ENCODE results near the gene TP73.

TP73 gene

GRCh38 chr1:3656450-3657095, 4.3 kb downstream of the TP73 start:
- DNase-seq: no peak

DNA sequence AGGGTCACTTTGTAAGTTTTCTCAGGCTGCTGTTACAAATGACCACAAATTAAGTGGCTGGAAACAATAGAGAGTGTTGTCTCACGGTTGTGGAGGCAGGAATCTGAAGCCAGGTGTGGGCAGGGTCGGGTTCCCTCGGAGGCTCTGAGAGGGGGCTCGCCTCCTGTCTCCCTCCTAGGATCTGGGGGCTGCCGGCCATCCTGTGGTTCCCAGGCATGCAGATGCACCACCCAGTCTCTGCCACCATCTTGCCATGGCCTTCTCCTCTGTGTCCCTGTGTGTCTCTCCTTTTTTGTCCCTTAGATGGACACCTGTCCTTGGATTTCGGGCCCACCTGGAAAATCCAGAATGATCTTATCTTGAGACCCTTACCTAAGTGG, 4.8 kb downstream of the TP73 start:
- no peak for DNase-seq

DNA sequence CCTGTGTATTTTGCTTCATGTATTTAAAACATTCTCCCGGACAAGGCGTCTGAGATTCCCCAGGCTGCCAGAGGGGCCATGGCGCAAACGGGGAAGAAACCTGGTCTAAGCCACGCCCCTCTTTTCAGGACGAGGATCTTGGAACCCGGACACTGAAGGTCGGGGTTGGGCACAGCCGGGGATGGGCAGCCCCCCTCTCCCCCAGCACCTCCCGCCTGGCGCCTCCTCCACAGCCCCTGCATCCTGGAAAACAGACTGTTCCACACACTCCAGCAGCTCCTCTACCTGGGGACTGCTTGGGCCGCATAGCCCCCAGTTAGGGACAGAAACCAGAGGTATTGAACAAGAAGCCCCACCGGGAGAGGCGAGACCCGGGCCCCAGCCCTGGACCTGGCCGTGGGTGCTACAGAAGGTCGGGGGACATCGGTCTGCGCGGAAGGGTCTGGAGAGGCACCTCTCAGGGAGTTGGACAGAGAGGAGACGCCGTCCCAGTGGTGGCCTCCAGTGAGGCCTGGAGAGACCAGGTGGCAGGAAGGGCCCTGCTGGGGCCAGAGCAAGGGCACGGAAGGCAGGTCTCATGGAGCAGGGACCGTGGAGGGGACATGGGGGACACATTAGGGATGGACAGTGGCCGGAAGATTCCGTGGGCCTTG, 5.4 kb downstream of the TP73 start:
- DNase-seq: no peak

DNA sequence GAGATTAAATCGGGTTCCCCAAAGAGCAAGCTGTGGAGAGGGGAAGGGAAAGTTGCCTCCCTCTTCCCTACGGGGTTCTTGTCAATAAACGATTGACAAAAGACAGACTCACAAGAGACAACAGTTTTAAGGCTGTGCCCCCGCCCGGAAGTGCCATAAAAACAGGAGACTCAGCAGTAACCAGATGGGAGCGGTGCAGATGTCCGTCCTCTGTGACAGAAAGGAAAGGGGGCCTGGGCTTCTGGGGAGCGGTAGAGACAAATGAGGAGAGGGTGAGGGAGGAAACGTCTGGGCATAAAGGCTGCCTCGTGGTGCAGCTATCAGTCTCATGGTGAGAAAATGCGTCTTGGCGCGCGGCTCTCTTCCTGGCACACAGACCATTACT, 5.9 kb downstream of the TP73 start:
- no peak for DNase-seq

- no peak for DNase-seq
These were observed 6.8 kb downstream of the TP73 start for GRCh38 chr1:3659093-3659492.

GRCh38 chr1:3660704-3661103, 8.4 kb downstream of the TP73 start:
- no peak for DNase-seq

- DNase-seq: no peak
These were observed 9.3 kb downstream of the TP73 start for GRCh38 chr1:3661631-3662030.

- DNase-seq: no peak
These were observed 9.9 kb downstream of the TP73 start for GRCh38 chr1:3662080-3662671.

GRCh38 chr1:3663999-3664699, 11.8 kb downstream of the TP73 start:
- no peak for DNase-seq

GRCh38 chr1:3664700-3665375, 12.5 kb downstream of the TP73 start:
- no peak for DNase-seq

DNA sequence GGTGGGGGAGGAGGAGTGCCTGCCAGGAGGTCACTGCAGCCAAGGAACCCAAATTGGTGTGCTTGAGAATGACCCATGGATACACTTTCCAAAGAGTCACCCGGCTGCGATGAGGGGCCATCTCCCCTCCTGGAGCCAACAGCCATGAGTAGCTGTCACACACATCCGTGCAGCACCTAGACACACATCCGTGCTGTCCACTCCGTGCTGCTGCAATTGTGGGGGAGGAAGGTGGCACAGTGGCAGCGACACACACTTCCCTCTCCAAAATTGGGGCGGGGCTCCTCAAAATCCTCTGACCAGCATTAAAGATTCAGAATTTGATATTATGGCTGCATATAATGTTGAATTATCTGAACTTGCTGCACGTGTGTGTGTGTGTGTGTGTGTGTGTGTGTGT, 15.8 kb downstream of the TP73 start:
- DNase-seq: no peak

DNA sequence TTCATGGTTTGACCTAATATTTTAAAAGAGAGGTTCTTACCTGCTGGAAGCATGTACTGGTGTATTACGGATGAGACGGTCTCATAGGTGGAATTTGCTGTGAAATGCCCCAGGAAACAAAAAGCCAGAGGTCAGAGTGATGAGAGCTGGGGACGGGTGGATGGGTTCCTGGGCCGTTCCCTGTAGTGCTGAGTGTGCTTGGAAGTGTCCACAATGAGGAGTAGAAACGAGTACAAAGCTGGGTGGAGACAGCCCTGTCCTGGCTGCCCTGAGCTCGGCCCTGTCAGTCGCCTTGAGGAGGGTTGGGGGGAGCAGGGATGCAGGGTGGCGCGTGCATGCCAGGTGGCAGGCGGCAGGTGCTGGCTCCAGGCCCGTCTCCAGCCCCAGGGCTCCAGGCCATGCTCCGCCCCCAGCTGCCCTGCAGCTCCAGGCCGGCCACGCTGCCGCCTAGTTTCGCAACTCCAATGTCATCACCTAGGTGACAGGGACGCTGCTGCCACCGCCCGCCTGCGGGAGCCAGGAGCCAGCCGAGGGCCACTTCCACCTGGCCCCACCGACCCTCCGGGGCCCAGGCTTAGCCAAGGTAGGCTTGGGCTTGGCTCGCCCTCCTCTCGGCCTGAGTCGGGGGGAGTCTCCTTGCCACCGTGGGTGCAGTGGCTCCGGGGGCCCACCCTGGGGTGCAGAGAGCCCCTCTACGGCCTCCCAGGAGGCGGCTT, 16.4 kb downstream of the TP73 start:
- DNase-seq: no peak

GRCh38 chr1:3669421-3669821, 17.1 kb downstream of the TP73 start:
- no peak for DNase-seq

DNA sequence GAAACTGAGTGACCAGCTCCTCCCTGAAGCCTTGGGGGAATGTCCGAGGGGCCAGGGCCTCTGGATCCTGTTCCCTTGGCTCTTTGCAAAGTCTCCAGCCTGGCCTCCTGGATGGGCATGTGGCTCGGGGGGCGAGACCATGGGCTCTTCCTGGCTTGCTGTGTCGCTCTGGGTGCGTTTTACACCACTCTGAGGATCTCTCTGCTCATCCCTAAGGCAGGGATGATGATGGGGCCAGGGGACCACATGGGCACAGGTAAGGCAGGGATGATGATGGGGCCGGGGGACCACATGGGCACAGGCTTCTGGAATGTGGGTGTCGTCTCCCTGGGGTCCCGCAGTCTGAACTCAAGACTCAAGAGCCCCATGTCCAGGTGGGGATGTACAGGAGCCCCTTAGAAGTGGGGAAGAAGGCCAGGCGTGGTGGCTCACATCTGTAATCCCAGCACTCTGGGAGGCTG, 17.7 kb downstream of the TP73 start:
- DNase-seq: no peak

GRCh38 chr1:3670823-3671265, 18.5 kb downstream of the TP73 start:
- DNase-seq: no peak

GRCh38 chr1:3671371-3672180, 19.3 kb downstream of the TP73 start:
- no peak for DNase-seq

GRCh38 chr1:3672231-3672970, 20.1 kb downstream of the TP73 start:
- DNase-seq: no peak

- DNase-seq: no peak
These were observed 20.6 kb downstream of the TP73 start for GRCh38 chr1:3672971-3673361.

DNA sequence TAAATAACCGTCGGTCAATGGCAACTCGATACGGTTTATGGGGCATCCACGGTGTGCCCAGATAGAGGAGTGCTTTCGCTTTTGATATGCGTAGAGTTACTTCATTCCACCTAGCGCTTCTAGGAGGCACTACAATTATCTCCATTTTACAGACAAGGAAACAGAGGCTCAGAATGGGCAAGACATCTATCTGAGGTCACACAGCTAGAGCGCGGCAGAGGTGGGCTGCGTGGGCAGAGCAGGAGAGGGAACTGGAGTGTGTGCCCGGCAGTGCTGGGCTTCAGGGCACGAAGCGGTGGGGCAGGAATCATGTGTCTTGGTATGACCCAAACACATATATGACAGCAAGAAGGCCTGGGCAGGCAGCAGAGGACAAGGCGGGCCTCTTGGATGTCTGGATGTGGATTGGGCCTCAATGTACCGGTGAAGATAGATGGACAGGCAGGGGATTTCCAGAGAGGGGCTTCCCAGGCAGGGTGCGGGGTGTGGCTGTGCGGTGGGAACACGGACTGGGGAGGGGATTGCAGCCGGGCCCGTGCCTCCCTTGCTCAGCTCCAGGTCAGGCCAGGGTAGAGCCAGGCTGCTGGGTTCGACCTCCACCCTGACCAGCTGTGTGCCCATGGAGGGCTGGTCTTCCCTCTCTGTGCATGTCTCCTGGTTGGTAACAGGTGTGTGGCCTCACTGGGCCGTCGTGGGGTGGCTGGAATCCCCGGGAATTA, 21.2 kb downstream of the TP73 start:
- no peak for DNase-seq
